Stimulated activated CD8-positive, alpha-beta memory T cell treated with anti-CD3 and anti-CD28 coated beads, Interleukin-15, amount 100 ng/mL, for 1 hour (primary cell): ENCODE measurements around the gene STK36.
A peak's percentile ranks its signal among the peaks of the same experiment; 100 is the strongest.

Experiments
- DNase-seq: peaks from one replicate; pipeline ENCODE4 v3.0.0-alpha.2; 2020; ENCODE audit warnings: low read depth

STK36 gene

GRCh38 chr2:218671654-218672566 lies at the start of gene STK36, which contains the start of gene RNF25:
Gene STK36 (plus strand): TSS chr2:218672086. CDS start chr2:218672830, 744 bp downstream.
Gene RNF25 (minus strand): TSS chr2:218672002. CDS start chr2:218671970, 32 bp downstream.
- peak; percentile 56 for DNase-seq

- no peak for DNase-seq
Observed at GRCh38 chr2:218622606-218623365, 49.1 kb upstream of the STK36 start.

GRCh38 chr2:218623366-218623705 lies 48.5 kb upstream of the STK36 start:
- no peak for DNase-seq

- no peak for DNase-seq
Observed at GRCh38 chr2:218626369-218626768, 45.5 kb upstream of the STK36 start.

GRCh38 chr2:218627939-218628338 lies 43.9 kb upstream of the STK36 start:
- no peak for DNase-seq

- DNase-seq: no peak
Observed at GRCh38 chr2:218631837-218632236, 40.0 kb upstream of the STK36 start.

GRCh38 chr2:218635719-218636118 lies 36.2 kb upstream of the STK36 start:
- no peak for DNase-seq

- no peak for DNase-seq
Observed at GRCh38 chr2:218638372-218638771, 33.5 kb upstream of the STK36 start.

GRCh38 chr2:218642121-218642656 lies 29.7 kb upstream of the STK36 start:
- no peak for DNase-seq

- DNase-seq: no peak
Observed at GRCh38 chr2:218642786-218643185, 29.1 kb upstream of the STK36 start.

GRCh38 chr2:218643751-218644310 lies 28.1 kb upstream of the STK36 start:
- DNase-seq: no peak

GRCh38 chr2:218644721-218645120 lies 27.2 kb upstream of the STK36 start:
- no peak for DNase-seq

- no peak for DNase-seq
Observed at GRCh38 chr2:218645126-218645525, 26.8 kb upstream of the STK36 start.

GRCh38 chr2:218648088-218648786 lies 23.6 kb upstream of the STK36 start:
- DNase-seq: peak; percentile 13

GRCh38 chr2:218648787-218649100 lies 23.1 kb upstream of the STK36 start:
- DNase-seq: no peak

- DNase-seq: no peak
Observed at GRCh38 chr2:218655751-218656150, 16.1 kb upstream of the STK36 start.

- DNase-seq: peak; percentile 10
Observed at GRCh38 chr2:218658671-218659257, 13.1 kb upstream of the STK36 start.

GRCh38 chr2:218659258-218659987 lies 12.5 kb upstream of the STK36 start, which contains the start of the genes BCS1L and ZNF142:
Gene BCS1L (plus strand): TSS chr2:218659683. CDS start chr2:218660988, 1,305 bp downstream.
Gene ZNF142 (minus strand): TSS chr2:218659623. CDS start chr2:218656429, 3,194 bp downstream.
- DNase-seq: peak; percentile 90

GRCh38 chr2:218659988-218660358 lies 11.9 kb upstream of the STK36 start:
- DNase-seq: no peak

GRCh38 chr2:218662377-218662776 lies 9.5 kb upstream of the STK36 start:
- DNase-seq: no peak

GRCh38 chr2:218662827-218663226 lies 9.1 kb upstream of the STK36 start:
- DNase-seq: no peak
